GM12878 (cell line): ENCODE data around the gene SPG7. TPM values are rescaled to one million over a fixed set of nuclear protein-coding genes. Genes with fewer than 3 reads are reported as not detected.

Experiments
- ATAC-seq: fragments of 200-7000 bp; cut with Tn5 transposase; 3 replicates; pipeline ENCODE4 v1.9.1; 2020; ENCODE audit warnings: mild to moderate bottlenecking, moderate library complexity
- BruUV-seq: library from RNA; stranded (reverse); fragments of 400-500 nt; replicated peaks from 2 replicates; lab custom pipeline; 2021; lab: Mats Ljungman, UMichigan
- CTCF ChIA-PET: fragments of 300-600 bp; sonication (Branson Sonifier 250); formaldehyde crosslinking; extraction: SDS; loops from one replicate; lab custom pipeline; 2021; ENCODE audit warnings: inconsistent platforms; lab: Yijun Ruan, JAX
- POLR2A ChIA-PET: fragments of 350-600 bp; formaldehyde crosslinking; extraction: SDS; loops from one replicate; lab custom pipeline; 2021; ENCODE audit warnings: inconsistent platforms; lab: Charles Lee
- RAD21 ChIA-PET: fragments of 300-600 bp; sonication (Branson Sonifier 250); formaldehyde crosslinking; loops from one replicate; lab custom pipeline; 2023; ENCODE audit warnings: antibody characterized with exemption; ENCODE audit not compliant: unreplicated experiment; lab: Charles Lee
- SMC1A ChIA-PET: fragments of 300-600 bp; sonication (Branson Sonifier 250); formaldehyde crosslinking; loops from one replicate; lab custom pipeline; 2023; ENCODE audit not compliant: unreplicated experiment, uncharacterized antibody; lab: Charles Lee
- DNase-seq: peaks from one replicate; pipeline ENCODE4 v3.0.0-alpha.2; 2011; ENCODE audit warnings: low read depth, low spot score
- FAIRE-seq: peaks from 3 replicates; lab custom pipeline; 2011; peaks lifted over from hg19 to GRCh38; lab: Jason Lieb, UNC
- H2AFZ ChIP-seq: 2 replicates; pipeline ENCODE4 v1.6.0; 2011; ENCODE audit warnings: low read depth, low read length, control low read depth; ENCODE audit not compliant: control insufficient read depth
- H3K27ac ChIP-seq: 2 replicates; pipeline ENCODE4 v1.5.1; 2011; ENCODE audit warnings: control low read depth; ENCODE audit not compliant: control insufficient read depth, insufficient read depth
- H3K27me3 ChIP-seq, 2 experiments: replicated peaks in 1 of 2; 2 replicates each; pipeline versions ENCODE4 v1.6.0 to v1.6.1; 2011; ENCODE audit warnings: low read length in 1 of 2; ENCODE audit not compliant: control insufficient read depth in 2 of 2, insufficient read depth in 2 of 2
- H3K36me3 ChIP-seq, 2 experiments: 2 replicates each; pipeline ENCODE4 v1.5.1; 2011; ENCODE audit warnings: low read length in 1 of 2; ENCODE audit not compliant: control insufficient read depth in 2 of 2, insufficient read depth in 2 of 2
- H3K4me1 ChIP-seq: 2 replicates; pipeline ENCODE4 v1.6.1; 2011; ENCODE audit warnings: mild to moderate bottlenecking, low read length, moderate library complexity, mixed read lengths; ENCODE audit not compliant: control insufficient read depth, insufficient read depth
- H3K4me2 ChIP-seq: 2 replicates; pipeline ENCODE4 v1.6.0; 2011; ENCODE audit warnings: control low read depth; ENCODE audit not compliant: control insufficient read depth, insufficient read depth
- H3K4me3 ChIP-seq: fragments of 200-600 bp; sonication (generic); 2 replicates; pipeline ENCODE4 v1.5.1; 2016
- H3K79me2 ChIP-seq: 2 replicates; pipeline ENCODE4 v1.6.0; 2011; ENCODE audit warnings: low read length; ENCODE audit not compliant: control insufficient read depth, insufficient read depth
- H3K9ac ChIP-seq: 2 replicates; pipeline ENCODE4 v1.8.0; 2011; ENCODE audit warnings: low read length, control low read depth, mixed read lengths; ENCODE audit not compliant: control insufficient read depth, insufficient read depth
- H3K9me3 ChIP-seq: replicated peaks from 3 replicates; pipeline ENCODE4 v1.5.1; 2011; ENCODE audit warnings: mild to moderate bottlenecking, low read length; ENCODE audit not compliant: control insufficient read depth, insufficient read depth
- H4K20me1 ChIP-seq: 2 replicates; pipeline ENCODE4 v1.6.0; 2011; ENCODE audit not compliant: control insufficient read depth, insufficient read depth
- BACH1 ChIP-seq: fragments of 450-650 bp; IDR thresholded peaks from 2 replicates; pipeline ENCODE4 v1.6.1; 2017; ENCODE audit warnings: mild to moderate bottlenecking, borderline replicate concordance
- CREB1 ChIP-seq: IDR thresholded peaks from 2 replicates; pipeline ENCODE4 v1.6.1; 2012; ENCODE audit warnings: low read depth, mild to moderate bottlenecking, inconsistent platforms
- EGR1 ChIP-seq, 2 experiments: IDR thresholded peaks; 1 replicate in 1 of 2; 2 replicates in 1 of 2; pipeline ENCODE4 v1.6.1; 2011 to 2012; ENCODE audit warnings: low read depth in 2 of 2, low read length in 2 of 2, borderline replicate concordance in 1 of 2, mild to moderate bottlenecking in 1 of 2, moderate library complexity in 1 of 2
- FOS ChIP-seq: IDR thresholded peaks from 3 replicates; pipeline ENCODE4 v1.6.1; 2011; ENCODE audit warnings: borderline replicate concordance; ENCODE audit not compliant: insufficient read length; ENCODE audit errors: extremely low read depth
- MTA3 ChIP-seq: IDR thresholded peaks from 2 replicates; pipeline ENCODE4 v1.6.1; 2012; ENCODE audit warnings: low read length, inconsistent platforms, borderline replicate concordance
- NRF1 ChIP-seq: conservative IDR thresholded peaks from 2 replicates; pipeline ENCODE4 v1.6.1; 2011; ENCODE audit warnings: mild to moderate bottlenecking, low read depth, low read length, improper control_type of control experiment
- POLR2A ChIP-seq: IDR thresholded peaks from 2 replicates; pipeline ENCODE4 v1.6.1; 2011; ENCODE audit warnings: low read depth, mild to moderate bottlenecking, low read length
- POLR2AphosphoS2 ChIP-seq: IDR thresholded peaks from 2 replicates; pipeline ENCODE4 v1.6.1; 2011; ENCODE audit warnings: low read depth, mild to moderate bottlenecking, low read length, improper control_type of control experiment, moderate library complexity
- POLR2AphosphoS5 ChIP-seq: IDR thresholded peaks from 2 replicates; pipeline ENCODE4 v1.6.1; 2011; ENCODE audit warnings: mild to moderate bottlenecking, low read length, inconsistent platforms
- RELA ChIP-seq: fragments of 450-650 bp; IDR thresholded peaks from 2 replicates; pipeline ENCODE4 v1.8.0; 2014; ENCODE audit warnings: borderline replicate concordance; ENCODE audit not compliant: partially characterized antibody
- RFX5 ChIP-seq: IDR thresholded peaks from 2 replicates; pipeline ENCODE4 v1.6.1; 2011; ENCODE audit warnings: low read depth, low read length, improper control_type of control experiment
- SIX5 ChIP-seq: IDR thresholded peaks from 2 replicates; pipeline ENCODE4 v1.6.1; 2011; ENCODE audit warnings: mild to moderate bottlenecking, low read depth, low read length, moderate library complexity; ENCODE audit not compliant: severe bottlenecking
- SMAD1 ChIP-seq: fragments of 450-650 bp; IDR thresholded peaks from 2 replicates; pipeline ENCODE4 v1.6.1; 2018; ENCODE audit warnings: mild to moderate bottlenecking, low read depth; ENCODE audit not compliant: partially characterized antibody
- SMAD5 ChIP-seq: IDR thresholded peaks from 2 replicates; pipeline ENCODE4 v1.6.1; 2016; ENCODE audit warnings: antibody characterized with exemption, low read depth
- SUPT20H ChIP-seq: IDR thresholded peaks from 2 replicates; pipeline ENCODE4 v1.6.1; 2011; ENCODE audit warnings: low read depth, mild to moderate bottlenecking, low read length, moderate library complexity, borderline replicate concordance; ENCODE audit not compliant: control insufficient read depth
- TBL1XR1 ChIP-seq: IDR thresholded peaks from 2 replicates; pipeline ENCODE4 v1.6.1; 2012; ENCODE audit warnings: low read depth, low read length, improper control_type of control experiment
- YY1 ChIP-seq: IDR thresholded peaks from 2 replicates; pipeline ENCODE4 v1.6.1; 2011; ENCODE audit warnings: low read depth, mild to moderate bottlenecking, low read length
- WGBS: methylation state at CpG from one replicate; pipeline ENCODE4 v1.1.6; 2016; ENCODE audit warnings: low lambda C conversion rate; ENCODE audit not compliant: insufficient replicate concordance, insufficient coverage; ENCODE audit errors: missing lambda C conversion rate; 5-methylcytosine and 5-hydroxymethylcytosine counted together
- in situ Hi-C: fragments of 300-500 bp; cut with MboI; formaldehyde crosslinking; loops from 9 replicates; pipeline ENCODE4 v1.14.3; 2018; ENCODE audit warnings: mixed read lengths
- intact Hi-C: fragments of 100-400 bp; cut with micrococcal nuclease; formaldehyde crosslinking; loops from one replicate; pipeline ENCODE4 v1.14.2; 2022; ENCODE audit not compliant: unreplicated experiment
- polyA plus RNA-seq, 11 experiments: library from polyadenylated mRNA; depleted of rRNA in 4 of 11; unstranded in 6 of 11; stranded (reverse) in 5 of 11; fragments of >200 nt; fragmentation: Nextera tagmentation in 4 of 11; fragmentation: Illumina TruSeq in 1 of 11; extraction: Ambion mirVana in 4 of 11; extraction: Trizol in 1 of 11; gene quantifications; 1 replicate in 1 of 11; 2 replicates in 10 of 11; pipeline versions ENCODE4 v1.2.1 to v1.2.3, GENCODE V29; 2011 to 2016; ENCODE audit warnings: inconsistent platforms in 2 of 11, missing spikeins in 2 of 11, low read depth in 1 of 11
- total RNA-seq, 4 experiments: library from RNA; depleted of rRNA in 3 of 4; stranded (reverse); fragments of >200 nt in 3 of 4; fragmentation: Illumina TruSeq in 1 of 4; extraction: Trizol in 1 of 4; gene quantifications; 2 replicates each; pipeline versions ENCODE4 v1.2.1 to v1.2.3, GENCODE V29; 2013 to 2021
- TF ChIP-seq, protein P1 (sequence below): fragments of 150-350 bp; IDR thresholded peaks from 2 replicates; pipeline ENCODE4 v1.6.1; 2016; ENCODE audit warnings: low read depth, low read length
- TF ChIP-seq, protein P2 (sequence below), 3 experiments: IDR thresholded peaks in 2 of 3; conservative IDR thresholded peaks in 1 of 3; 2 replicates each; pipeline ENCODE4 v1.5.1; 2011; ENCODE audit warnings: low read depth in 3 of 3, low read length in 3 of 3, mild to moderate bottlenecking in 3 of 3, control low read depth in 2 of 3, moderate library complexity in 2 of 3, inconsistent platforms in 1 of 3, mixed read lengths in 1 of 3; ENCODE audit not compliant: control insufficient read depth in 2 of 3, insufficient read depth in 1 of 3; ENCODE audit errors: extremely low read depth in 1 of 3

The SPG7 gene
- total and polyA plus RNA-seq, 10 of the 15 experiments (the other 5 are each of a cell fraction or from before 2014, with no cell fraction given), result 5.9 to 75.9 (median 52.5) TPM

DNA sequence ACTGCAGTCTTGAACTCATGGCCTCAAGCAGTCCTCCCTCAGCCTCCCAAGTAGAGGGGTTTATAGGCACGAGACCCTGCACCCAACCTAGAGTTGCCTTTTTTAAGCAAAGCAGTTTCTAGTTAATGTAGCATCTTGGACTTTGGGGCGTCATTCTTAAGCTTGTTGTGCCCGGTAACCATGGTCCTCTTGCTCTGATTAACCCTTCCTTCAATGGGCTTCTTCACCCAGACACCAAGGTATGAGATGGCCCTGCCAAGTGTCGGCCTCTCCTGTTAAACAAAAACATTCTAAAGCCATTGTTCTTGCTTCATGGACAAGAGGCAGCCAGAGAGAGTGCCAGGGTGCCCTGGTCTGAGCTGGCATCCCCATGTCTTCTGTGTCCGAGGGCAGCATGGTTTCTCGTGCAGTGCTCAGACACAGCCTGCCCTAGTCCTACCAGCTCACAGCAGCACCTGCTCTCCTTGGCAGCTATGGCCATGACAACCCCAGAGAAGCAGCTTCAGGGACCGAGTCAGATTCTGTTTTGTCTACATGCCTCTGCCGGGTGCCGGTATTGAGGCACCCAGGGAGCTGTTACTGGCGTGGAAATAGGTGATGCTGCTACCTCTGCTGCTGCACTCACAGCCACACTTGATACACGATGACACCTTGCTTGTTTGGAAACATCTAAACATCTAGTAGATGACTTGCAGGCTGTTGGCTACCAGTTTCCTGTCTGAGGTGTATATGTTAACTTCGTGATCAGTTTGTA lies 55.6 kb downstream of the SPG7 start:
- DNase-seq, result no peak
- TF ChIP-seq, protein P1, sequence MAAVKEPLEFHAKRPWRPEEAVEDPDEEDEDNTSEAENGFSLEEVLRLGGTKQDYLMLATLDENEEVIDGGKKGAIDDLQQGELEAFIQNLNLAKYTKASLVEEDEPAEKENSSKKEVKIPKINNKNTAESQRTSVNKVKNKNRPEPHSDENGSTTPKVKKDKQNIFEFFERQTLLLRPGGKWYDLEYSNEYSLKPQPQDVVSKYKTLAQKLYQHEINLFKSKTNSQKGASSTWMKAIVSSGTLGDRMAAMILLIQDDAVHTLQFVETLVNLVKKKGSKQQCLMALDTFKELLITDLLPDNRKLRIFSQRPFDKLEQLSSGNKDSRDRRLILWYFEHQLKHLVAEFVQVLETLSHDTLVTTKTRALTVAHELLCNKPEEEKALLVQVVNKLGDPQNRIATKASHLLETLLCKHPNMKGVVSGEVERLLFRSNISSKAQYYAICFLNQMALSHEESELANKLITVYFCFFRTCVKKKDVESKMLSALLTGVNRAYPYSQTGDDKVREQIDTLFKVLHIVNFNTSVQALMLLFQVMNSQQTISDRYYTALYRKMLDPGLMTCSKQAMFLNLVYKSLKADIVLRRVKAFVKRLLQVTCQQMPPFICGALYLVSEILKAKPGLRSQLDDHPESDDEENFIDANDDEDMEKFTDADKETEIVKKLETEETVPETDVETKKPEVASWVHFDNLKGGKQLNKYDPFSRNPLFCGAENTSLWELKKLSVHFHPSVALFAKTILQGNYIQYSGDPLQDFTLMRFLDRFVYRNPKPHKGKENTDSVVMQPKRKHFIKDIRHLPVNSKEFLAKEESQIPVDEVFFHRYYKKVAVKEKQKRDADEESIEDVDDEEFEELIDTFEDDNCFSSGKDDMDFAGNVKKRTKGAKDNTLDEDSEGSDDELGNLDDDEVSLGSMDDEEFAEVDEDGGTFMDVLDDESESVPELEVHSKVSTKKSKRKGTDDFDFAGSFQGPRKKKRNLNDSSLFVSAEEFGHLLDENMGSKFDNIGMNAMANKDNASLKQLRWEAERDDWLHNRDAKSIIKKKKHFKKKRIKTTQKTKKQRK, result no peak
- TF ChIP-seq BACH1 (0 out of 2 replicates have a peak, but pooled peaks have one; percentile 18), SUPT20H (no peak), POLR2AphosphoS2 (peak; percentile 74), POLR2A (peak; percentile 72), SMAD1 (no peak), FOS (no peak), POLR2AphosphoS5 (0 out of 2 replicates have a peak, but pooled peaks have one; percentile 68), YY1 (no peak), RFX5 (no peak), SIX5 (no peak), NRF1 (no peak), TBL1XR1 (0 out of 2 replicates have a peak, but pooled peaks have one; percentile 25), RELA (no peak), SMAD5 (peak; percentile 26; the same call in 1 of the 2 replicates), CREB1 (0 out of 2 replicates have a peak, but pooled peaks have one; percentile 5), EGR1 (IDR thresholded peaks at IDR 0.05; ENCODE audit: borderline replicate concordance in 1 of 2, low read depth in 2 of 2, low read length in 2 of 2) (no peak), MTA3 (no peak; the same call in 1 of the 2 replicates)
- TF ChIP-seq, protein P2, sequence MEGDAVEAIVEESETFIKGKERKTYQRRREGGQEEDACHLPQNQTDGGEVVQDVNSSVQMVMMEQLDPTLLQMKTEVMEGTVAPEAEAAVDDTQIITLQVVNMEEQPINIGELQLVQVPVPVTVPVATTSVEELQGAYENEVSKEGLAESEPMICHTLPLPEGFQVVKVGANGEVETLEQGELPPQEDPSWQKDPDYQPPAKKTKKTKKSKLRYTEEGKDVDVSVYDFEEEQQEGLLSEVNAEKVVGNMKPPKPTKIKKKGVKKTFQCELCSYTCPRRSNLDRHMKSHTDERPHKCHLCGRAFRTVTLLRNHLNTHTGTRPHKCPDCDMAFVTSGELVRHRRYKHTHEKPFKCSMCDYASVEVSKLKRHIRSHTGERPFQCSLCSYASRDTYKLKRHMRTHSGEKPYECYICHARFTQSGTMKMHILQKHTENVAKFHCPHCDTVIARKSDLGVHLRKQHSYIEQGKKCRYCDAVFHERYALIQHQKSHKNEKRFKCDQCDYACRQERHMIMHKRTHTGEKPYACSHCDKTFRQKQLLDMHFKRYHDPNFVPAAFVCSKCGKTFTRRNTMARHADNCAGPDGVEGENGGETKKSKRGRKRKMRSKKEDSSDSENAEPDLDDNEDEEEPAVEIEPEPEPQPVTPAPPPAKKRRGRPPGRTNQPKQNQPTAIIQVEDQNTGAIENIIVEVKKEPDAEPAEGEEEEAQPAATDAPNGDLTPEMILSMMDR (IDR thresholded peaks at IDR 0.05 in 2 of 3, conservative IDR thresholded peaks at IDR 0.05 in 1 of 3; ENCODE audit: control insufficient read depth in 2 of 3, extremely low read depth in 1 of 3, insufficient read depth in 1 of 3, low read depth in 3 of 3, low read length in 3 of 3), result no peak
- H3K4me1 ChIP-seq, result peaks cover 25% of the 10 kb centered on the region
- peak overlapping the region; percentile 89 for H3K4me3 ChIP-seq
- H4K20me1 ChIP-seq, result peaks cover 29% of the 10 kb centered on the region
- H3K27me3 ChIP-seq, result no peaks in the 10 kb centered on the region
- H3K4me2 ChIP-seq, result peak overlapping the region; percentile 89
- CTCF ChIA-PET, result interaction anchor here (0.7 kb wide), 2 partner anchors 26 to 80 kb away, joined by 3 read pairs; no protein-coding TSS in a partner anchor
- RAD21 ChIA-PET, result interaction anchor here (0.6 to 1.0 kb wide), 2 partner anchors 138 to 228 kb away, joined by 3 read pairs; partner anchors contain the start of gene SPATA2L
- WGBS, result 69% methylated on average over 11 of the region's 12 CpGs
- H3K9me3 ChIP-seq, result no peaks in the 10 kb centered on the region
- SMC1A ChIA-PET, result no interaction called here
- peak overlapping the region; percentile 61; the same call in 1 of the 2 replicates for H3K9ac ChIP-seq
- in situ Hi-C loops (no loop called here), intact Hi-C loops (loop anchor here (5.0 kb wide), 1 partner anchor 77 kb away; no protein-coding TSS in a partner anchor)
- no peak for FAIRE-seq
- no TSS peak for BruUV-seq
- ATAC-seq, result no peak
- H3K27ac ChIP-seq, result no peak overlapping the region
- H2AFZ ChIP-seq, result no peak overlapping the region
- peaks cover 22 to 25% of the 10 kb centered on the region in 2 experiments for H3K36me3 ChIP-seq
- peaks cover 37% of the 10 kb centered on the region for H3K79me2 ChIP-seq
- POLR2A ChIA-PET, result interaction anchor here (0.5 to 0.7 kb wide), 2 partner anchors 9 to 93 kb away, joined by 3 read pairs; no protein-coding TSS in a partner anchor
